Common myeloid progenitor, CD34-positive (primary cell): ENCODE measurements around the gene PRSS22.

Experiments
- CTCF ChIA-PET: fragments of 350-600 bp; sonication (Branson Sonifier 250); formaldehyde crosslinking; loops from one replicate; lab custom pipeline; 2021; ENCODE audit warnings: antibody characterized with exemption; lab: Charles Lee
- POLR2A ChIA-PET: fragments of 350-600 bp; sonication (Branson Sonifier 250); formaldehyde crosslinking; loops from one replicate; lab custom pipeline; 2021; ENCODE audit warnings: antibody characterized with exemption; lab: Charles Lee
- DNase-seq, 3 donors: peaks; one replicate each; pipeline versions ENCODE4 v3.0.0 to v3.0.0-alpha.2; 2013
- H3K27ac ChIP-seq, 2 experiments: 1 replicate in 1 of 2; 2 replicates in 1 of 2; pipeline ENCODE4 v1.7.0; 2013; ENCODE audit warnings: inconsistent platforms in 2 of 2, low read length in 2 of 2, mild to moderate bottlenecking in 2 of 2, low read depth in 1 of 2, moderate library complexity in 1 of 2; ENCODE audit not compliant: severe bottlenecking in 2 of 2, insufficient read depth in 1 of 2, poor library complexity in 1 of 2
- H3K27me3 ChIP-seq, 5 experiments: replicated peaks in 2 of 5; 1 replicate in 3 of 5; 2 replicates in 2 of 5; pipeline versions ENCODE4 v1.6.1 to v1.7.0; 2013; ENCODE audit warnings: low read length in 4 of 5, mild to moderate bottlenecking in 2 of 5, moderate library complexity in 2 of 5, inconsistent platforms in 1 of 5; ENCODE audit not compliant: insufficient read depth in 5 of 5, control insufficient read depth in 4 of 5
- H3K36me3 ChIP-seq, 4 experiments: 1 replicate in 2 of 4; 2 replicates in 2 of 4; pipeline versions ENCODE4 v1.6.1 to v1.7.0; 2013; ENCODE audit warnings: low read length in 3 of 4, control low read depth in 1 of 4, mild to moderate bottlenecking in 1 of 4; ENCODE audit not compliant: control insufficient read depth in 4 of 4, insufficient read depth in 4 of 4
- H3K4me1 ChIP-seq, 4 experiments: 1 replicate in 3 of 4; 2 replicates in 1 of 4; pipeline versions ENCODE4 v1.6.1 to v1.7.1; 2013; ENCODE audit warnings: low read length in 3 of 4, mild to moderate bottlenecking in 3 of 4, control low read depth in 1 of 4, inconsistent platforms in 1 of 4, moderate library complexity in 1 of 4; ENCODE audit not compliant: control insufficient read depth in 4 of 4, insufficient read depth in 4 of 4; ENCODE audit errors: control extremely low read depth in 1 of 4
- H3K4me3 ChIP-seq, 7 experiments: 1 replicate in 4 of 7; 2 replicates in 3 of 7; pipeline versions ENCODE4 v1.5.1 to v1.7.0; 2013; ENCODE audit warnings: mild to moderate bottlenecking in 7 of 7, low read length in 6 of 7, moderate library complexity in 6 of 7, inconsistent platforms in 2 of 7, low read depth in 2 of 7, control low read depth in 1 of 7; ENCODE audit not compliant: insufficient read depth in 4 of 7, control insufficient read depth in 1 of 7; ENCODE audit errors: extremely low read depth in 1 of 7
- H3K9me3 ChIP-seq, 5 experiments: 1 replicate in 4 of 5; 2 replicates in 1 of 5; pipeline versions ENCODE4 v1.6.1 to v1.7.1; 2013; ENCODE audit warnings: low read length in 4 of 5, mild to moderate bottlenecking in 2 of 5, inconsistent platforms in 1 of 5, low read depth in 1 of 5, moderate library complexity in 1 of 5; ENCODE audit not compliant: control insufficient read depth in 4 of 5, insufficient read depth in 2 of 5; ENCODE audit errors: control extremely low read depth in 1 of 5
- WGBS: methylation state at CpG from one replicate; pipeline ENCODE4 v1.1.5; 2013; ENCODE audit not compliant: insufficient coverage; 5-methylcytosine and 5-hydroxymethylcytosine counted together

Gene PRSS22

GRCh38 chr16:2814551-2815298 is 43.2 kb downstream of the PRSS22 start:
- Histone ChIP-seq H3K9me3 (no peaks in the 10 kb centered on the region), H3K27ac (no peak overlapping the region), H3K27me3 (peaks cover 0 to 5% (median 3%) of the 10 kb centered on the region in 5 experiments), H3K4me1 (no peaks in the 10 kb centered on the region), H3K36me3 (no peaks in the 10 kb centered on the region), H3K4me3 (no peak overlapping the region)
- POLR2A ChIA-PET, result no interaction called here
- CTCF ChIA-PET, result interaction anchor here (0.7 kb wide), 1 partner anchor 24 kb away, joined by 3 read pairs; no protein-coding TSS in a partner anchor
- WGBS, result 95% methylated on average over 13 of the region's 20 CpGs
- no peak for DNase-seq

- WGBS, result 88% methylated on average over 5 of the region's 7 CpGs
- H3K27me3 ChIP-seq, result peaks cover 0 to 5% (median 3%) of the 10 kb centered on the region in 5 experiments
- ChIA-PET POLR2A (no interaction called here), CTCF (interaction anchor here (0.7 kb wide), 1 partner anchor 25 kb away, joined by 3 read pairs; no protein-coding TSS in a partner anchor)
- no peaks in the 10 kb centered on the region for H3K36me3 ChIP-seq
- H3K27ac ChIP-seq, result no peak overlapping the region
- DNase-seq, result no peak
- H3K4me1 ChIP-seq, result no peaks in the 10 kb centered on the region
- no peaks in the 10 kb centered on the region for H3K9me3 ChIP-seq
- H3K4me3 ChIP-seq, result no peak overlapping the region
Measured at GRCh38 chr16:2813771-2814221, 44.2 kb downstream of the PRSS22 start.

- POLR2A ChIA-PET, result no interaction called here
- 94% methylated on average over 11 of the region's 15 CpGs for WGBS
- Histone ChIP-seq H3K9me3 (no peaks in the 10 kb centered on the region), H3K36me3 (no peaks in the 10 kb centered on the region), H3K27ac (no peak overlapping the region), H3K4me1 (no peaks in the 10 kb centered on the region), H3K4me3 (no peak overlapping the region), H3K27me3 (peaks cover 0 to 5% (median 3%) of the 10 kb centered on the region in 5 experiments)
- CTCF ChIA-PET, result interaction anchor here (1.2 kb wide), 1 partner anchor 115 kb away, joined by 3 read pairs; no protein-coding TSS in a partner anchor
- DNase-seq, result no peak
Measured at GRCh38 chr16:2811703-2812471, 46.1 kb downstream of the PRSS22 start.

GRCh38 chr16:2810651-2811050 is 47.3 kb downstream of the PRSS22 start:
- no peaks in the 10 kb centered on the region for H3K36me3 ChIP-seq
- peaks cover 0 to 2% (median 0%) of the 10 kb centered on the region in 5 experiments for H3K9me3 ChIP-seq
- H3K27ac ChIP-seq, result no peak overlapping the region
- peaks cover 0 to 7% (median 4%) of the 10 kb centered on the region in 5 experiments for H3K27me3 ChIP-seq
- ChIA-PET CTCF (interaction anchor here (1.2 kb wide), 1 partner anchor 28 kb away, joined by 3 read pairs; no protein-coding TSS in a partner anchor), POLR2A (no interaction called here)
- H3K4me1 ChIP-seq, result no peaks in the 10 kb centered on the region
- WGBS, result 98% methylated on average over 6 of the region's 6 CpGs
- H3K4me3 ChIP-seq, result no peak overlapping the region
- no peak for DNase-seq

DNA sequence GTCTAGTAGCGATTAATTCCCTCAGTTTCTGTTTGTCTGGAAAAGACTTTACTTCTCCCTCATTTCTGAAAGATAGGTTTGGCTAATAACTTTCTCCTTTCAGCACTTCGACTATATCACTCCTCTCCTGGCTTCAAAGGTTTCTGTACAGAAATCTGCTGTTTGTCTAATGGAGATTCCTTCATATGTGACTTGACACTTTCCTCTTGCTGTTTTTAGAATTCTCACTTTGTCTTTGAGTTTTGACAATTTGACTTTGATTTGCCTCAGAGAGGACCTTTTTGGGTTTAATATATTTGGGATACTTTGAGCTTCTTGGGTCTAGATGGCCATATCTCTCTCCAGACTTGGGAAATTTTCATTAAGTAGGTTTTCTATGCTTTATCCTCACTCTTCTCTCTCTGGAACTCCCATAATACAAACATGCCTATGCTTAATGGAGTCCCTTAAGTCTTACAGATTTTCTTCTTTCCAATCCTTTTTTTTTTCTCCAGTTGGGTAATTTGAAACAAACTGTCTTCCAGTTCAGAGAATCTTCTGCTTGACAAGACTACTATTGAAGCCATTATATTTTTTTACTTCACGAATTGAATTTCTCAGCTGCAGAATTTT is 48.7 kb downstream of the PRSS22 start:
- no CpG with 5 or more reads among the region's 3 CpGs for WGBS
- peaks cover 0 to 14% (median 7%) of the 10 kb centered on the region in 5 experiments for H3K9me3 ChIP-seq
- ChIA-PET CTCF (no interaction called here), POLR2A (no interaction called here)
- no peaks in the 10 kb centered on the region for H3K4me1 ChIP-seq
- H3K27ac ChIP-seq, result no peak overlapping the region
- no peak for DNase-seq
- peaks cover 0 to 7% (median 4%) of the 10 kb centered on the region in 5 experiments for H3K27me3 ChIP-seq
- H3K4me3 ChIP-seq, result no peak overlapping the region
- H3K36me3 ChIP-seq, result no peaks in the 10 kb centered on the region

GRCh38 chr16:2808181-2808580 is 49.8 kb downstream of the PRSS22 start:
- no peak overlapping the region for H3K27ac ChIP-seq
- WGBS, result 73% methylated on average over 3 of the region's 7 CpGs
- no peaks in the 10 kb centered on the region for H3K36me3 ChIP-seq
- DNase-seq, result no peak
- ChIA-PET CTCF (interaction anchor here (1.4 kb wide), 1 partner anchor 48 kb away, joined by 3 read pairs; no protein-coding TSS in a partner anchor), POLR2A (no interaction called here)
- H3K4me3 ChIP-seq, result no peak overlapping the region
- H3K4me1 ChIP-seq, result no peaks in the 10 kb centered on the region
- peaks cover 0 to 24% (median 15%) of the 10 kb centered on the region in 5 experiments for H3K9me3 ChIP-seq
- H3K27me3 ChIP-seq, result peaks cover 0 to 7% (median 4%) of the 10 kb centered on the region in 5 experiments
